Medulla oblongata (tissue), 1 donor: Measurements from ENCODE around the gene RNF225.
"Not testable (repeated sequence)": the region's sequence is repeated elsewhere in the genome, so short reads cannot be mapped to it uniquely, and the experiment has no call there.

ENCODE experiments used
- DNase-seq: peaks from one replicate; pipeline ENCODE4 v3.0.0-alpha.2; 2015; ENCODE audit errors: extremely low spot score

Gene RNF225

DNA sequence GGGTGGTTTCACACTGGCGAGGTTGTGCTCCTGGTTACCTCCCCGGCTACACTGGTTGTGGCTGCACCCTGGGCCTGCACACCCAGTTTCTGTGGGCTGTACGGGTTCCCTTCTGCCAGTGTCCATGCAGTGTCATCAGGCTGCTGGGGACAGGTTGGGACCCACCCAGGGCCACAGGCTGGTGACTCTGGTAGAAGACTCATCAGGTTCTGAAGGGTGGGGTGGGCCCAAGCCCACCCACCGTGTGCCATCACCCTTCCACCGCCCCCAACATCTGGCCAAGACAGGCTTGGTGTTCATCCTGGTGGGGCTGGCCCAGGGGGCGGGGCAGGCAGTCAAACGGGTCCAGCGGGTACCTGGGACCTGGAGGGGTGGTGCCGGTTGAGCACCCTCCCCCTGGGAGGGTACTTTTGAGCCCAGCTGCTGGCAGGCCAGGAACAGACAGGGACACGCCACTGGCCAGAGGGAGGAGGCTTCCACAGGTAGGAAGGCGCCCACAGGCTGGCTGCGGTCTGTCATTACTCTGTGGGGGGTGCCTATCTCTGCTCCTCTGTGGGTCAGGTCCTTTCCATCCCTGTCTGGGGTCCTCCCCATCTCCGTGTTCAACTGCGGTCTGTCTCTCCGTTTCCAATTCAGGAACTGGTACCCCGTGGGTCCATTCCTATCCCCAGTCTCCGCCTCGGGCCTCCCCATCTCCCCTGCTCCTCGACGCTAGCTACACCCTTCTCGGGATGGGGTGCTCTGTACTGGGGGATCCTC is at the start of gene RNF225:
Gene RNF225 (plus strand): TSS at position 437 of the 759 bp plus-strand sequence. CDS start 434 bp downstream, outside the sequence.
- no peak for DNase-seq

DNA sequence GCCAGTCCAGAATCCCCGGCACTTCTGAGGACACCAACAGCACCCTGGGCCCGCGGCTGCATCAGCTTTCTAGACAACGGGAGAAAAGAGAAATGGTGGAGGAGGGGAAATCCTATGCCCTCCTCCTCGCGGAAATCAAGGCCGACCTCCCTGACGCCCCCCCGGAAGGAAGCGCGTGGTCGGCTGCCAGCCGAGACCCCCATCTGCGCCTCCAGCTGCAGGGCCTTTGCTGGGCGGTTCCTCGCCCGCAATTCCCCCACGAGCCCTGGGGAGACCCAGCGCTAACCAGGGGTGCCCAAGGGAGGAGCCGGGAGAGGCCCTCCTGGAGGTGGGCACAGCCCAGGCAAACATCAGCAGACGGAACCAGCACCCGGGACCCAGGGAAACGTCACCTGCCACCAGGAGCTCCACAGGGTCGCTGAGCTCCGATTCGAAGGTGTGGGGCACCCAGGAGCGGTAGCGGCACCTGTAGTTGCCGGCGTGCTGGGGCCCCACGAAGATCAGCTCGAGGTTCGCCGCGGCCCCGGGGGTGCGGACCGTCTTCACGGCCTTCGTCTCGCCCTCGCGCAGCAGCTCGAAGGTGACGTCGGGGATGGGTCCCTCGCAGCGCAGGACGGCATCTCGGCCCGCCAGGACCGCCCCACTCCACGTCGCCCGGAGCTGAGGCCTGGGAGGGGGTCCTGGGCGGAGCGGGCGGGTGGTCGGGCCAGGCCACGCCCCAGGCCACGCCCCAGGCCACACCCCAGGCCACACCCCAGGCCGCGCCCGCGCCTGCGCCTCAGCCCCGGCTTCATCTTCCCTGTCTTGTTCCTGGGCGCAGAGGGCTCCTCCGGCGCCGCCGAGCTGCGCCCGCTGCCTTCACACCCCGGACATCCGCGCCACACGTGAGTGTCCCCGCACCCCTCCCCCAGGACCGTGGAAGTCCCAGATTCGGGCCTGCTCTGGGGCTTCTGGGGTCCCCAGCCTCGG is 48.2 kb upstream of the RNF225 start:
- DNase-seq, result peak; percentile 67

DNA sequence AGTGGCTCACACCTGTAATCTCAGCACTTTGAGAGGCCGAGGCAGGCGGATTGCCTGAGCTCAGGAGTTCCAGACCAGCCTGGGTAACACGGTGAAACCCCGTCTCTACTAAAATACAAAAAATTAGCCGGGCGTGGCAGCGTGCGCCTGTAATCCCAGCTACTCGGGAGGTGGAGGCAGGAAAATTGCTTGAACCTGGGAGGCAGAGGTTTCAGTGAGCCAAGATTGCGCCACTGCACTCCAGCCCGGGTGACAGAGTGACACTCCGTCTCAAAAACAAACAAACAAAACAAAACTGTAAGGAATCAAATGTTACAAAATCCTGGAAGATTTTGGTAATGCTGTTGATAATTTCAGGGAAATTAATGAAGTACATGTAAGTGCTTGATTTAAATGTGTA is 47.4 kb upstream of the RNF225 start:
- DNase-seq, result not testable (repeated sequence)

DNA sequence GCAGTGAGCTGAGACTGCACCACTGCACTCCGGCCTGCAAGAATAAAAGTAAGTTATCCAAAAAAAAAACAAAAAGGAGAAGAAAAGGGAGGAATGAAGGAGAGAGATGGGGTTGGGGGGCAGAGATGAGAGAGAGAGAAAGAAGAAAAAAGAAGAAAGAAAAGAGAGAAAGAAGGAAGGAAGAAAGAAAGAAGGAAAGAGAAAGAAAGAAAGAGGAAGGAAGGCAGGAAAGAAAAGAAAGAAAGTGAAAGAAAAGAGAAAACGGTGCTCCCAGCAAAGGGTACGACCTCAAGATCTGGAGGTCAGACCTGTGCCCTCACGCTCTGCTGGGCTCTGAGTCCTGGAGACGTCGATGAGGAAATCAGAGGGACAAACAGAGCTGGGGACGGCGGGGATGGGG is 45.9 kb upstream of the RNF225 start:
- no peak for DNase-seq

DNA sequence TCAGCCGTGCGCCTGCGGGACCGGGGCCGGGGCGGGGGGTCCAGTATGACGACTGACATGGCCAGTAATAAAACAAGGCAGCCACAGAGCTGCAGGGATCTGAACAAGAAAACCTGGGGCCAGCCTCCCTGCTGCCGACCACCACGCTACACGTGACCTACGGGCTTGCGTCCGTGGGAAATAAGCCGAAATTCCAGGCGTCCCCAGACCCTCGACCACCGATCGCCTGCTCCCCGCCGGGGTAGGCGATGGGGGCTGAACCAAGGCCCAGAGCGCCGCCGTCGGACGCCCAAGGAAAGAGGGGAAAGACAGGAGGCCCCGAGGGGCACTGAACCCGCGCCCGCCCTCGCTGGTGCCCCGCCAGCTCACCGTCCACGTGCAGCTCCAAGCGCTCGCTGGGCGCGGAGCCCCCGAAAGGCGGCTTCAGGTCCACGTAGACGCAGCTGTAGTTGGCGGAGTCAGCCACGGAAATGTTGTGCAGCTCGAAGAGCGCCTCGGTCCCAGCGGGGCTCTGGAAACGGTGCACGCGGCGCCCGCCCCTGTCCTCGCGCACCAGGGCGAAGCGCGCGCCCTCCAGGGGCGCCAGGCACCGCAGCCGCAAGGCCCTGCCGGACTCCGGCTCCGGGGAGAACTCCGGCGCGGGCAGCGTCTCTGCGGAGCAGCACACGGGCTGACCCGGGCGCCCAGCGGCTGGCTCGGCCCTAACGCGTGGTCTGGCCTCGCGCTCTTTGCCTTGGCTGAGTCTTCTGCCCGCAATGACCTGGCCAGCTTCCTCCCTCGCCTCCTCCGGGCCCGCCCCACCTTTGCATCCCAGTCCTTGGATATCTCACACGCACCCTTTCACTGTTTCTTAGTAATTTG is 45.2 kb upstream of the RNF225 start:
- no peak for DNase-seq

DNA sequence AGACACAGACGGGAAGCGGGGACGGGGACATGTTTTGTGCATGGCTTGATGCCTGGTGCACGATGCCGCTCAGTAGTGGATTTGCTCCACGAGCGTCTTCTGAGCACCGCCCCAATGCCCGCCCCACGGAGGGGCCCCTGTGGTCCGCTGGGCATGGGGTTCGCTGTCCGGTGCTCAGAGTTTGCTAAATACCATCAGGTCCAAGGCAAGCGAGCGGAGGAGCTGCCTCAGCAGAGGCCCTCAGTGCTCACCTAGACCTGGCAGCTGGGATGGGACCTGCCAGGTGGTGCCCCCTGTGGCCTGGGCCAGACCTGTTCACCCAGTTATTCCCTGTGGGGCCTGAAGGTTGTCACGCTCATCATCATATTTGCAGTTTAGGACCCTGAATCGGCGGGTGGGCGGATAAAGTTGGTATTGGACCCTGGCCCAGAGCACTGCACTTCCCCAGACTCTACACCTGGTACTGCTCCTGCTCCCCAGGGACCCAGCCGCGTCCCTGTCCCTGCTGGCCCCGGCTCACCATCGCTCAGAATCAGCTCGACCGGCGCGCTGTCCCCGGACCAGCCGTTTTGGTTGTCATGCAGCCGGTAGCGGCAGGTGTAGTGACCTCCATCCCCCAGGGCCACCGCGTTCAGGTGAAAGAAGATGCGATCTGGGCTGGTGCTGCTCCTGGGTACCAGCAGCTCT is 44.4 kb upstream of the RNF225 start:
- no peak for DNase-seq

DNA sequence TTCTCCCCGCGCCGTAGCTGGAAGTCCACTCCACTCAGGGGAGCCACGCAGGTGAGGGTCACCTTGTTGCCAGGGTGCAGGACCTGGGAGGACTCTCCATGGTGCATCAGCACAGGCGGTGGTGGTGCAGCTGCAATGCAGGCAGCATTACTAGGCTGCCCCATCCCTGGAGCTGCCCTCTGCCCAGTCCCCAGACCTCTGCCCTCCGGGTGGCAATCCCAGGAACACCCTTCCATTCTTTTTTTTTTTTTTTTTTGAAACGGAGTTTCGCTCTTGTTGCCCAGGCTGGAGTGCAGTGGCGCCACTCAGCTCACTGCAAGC is 43.9 kb upstream of the RNF225 start:
- no peak for DNase-seq

DNA sequence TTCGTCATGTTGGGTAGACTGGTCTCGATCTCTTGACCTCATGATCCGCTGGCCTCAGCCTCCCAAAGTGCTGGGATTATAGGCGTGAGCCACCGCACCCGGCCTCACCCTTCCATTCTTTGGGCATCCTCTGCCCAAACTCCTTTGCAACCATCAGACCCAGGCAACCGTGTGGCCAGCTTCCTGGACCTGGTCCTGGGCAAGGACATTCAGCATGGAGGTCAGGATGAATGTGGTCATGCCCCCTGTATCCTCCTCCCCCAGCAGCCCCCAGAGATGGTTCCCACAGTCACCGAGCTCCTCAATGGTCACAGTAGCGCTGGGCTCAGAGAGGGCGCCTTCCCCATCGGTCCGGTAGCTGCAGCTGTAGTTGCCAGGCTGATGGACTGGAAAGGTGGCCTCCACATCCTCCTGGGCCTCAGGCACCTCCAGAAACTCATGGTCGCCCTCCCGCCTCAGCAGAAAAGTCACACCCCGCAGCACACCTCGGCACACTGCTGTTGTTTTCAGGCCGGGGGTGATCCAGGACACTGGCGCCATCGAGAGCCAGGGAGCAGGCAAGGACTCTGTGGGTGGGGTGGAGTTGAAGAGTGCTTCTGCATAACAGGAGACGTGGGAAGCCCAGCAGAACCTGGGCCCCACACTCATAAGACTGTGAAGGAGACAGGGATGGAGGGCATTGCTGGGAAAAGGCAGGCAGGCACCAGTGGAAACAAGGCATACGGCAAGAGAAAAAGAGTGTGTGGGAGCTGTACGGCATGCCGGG is 43.3 kb upstream of the RNF225 start:
- no peak for DNase-seq

DNA sequence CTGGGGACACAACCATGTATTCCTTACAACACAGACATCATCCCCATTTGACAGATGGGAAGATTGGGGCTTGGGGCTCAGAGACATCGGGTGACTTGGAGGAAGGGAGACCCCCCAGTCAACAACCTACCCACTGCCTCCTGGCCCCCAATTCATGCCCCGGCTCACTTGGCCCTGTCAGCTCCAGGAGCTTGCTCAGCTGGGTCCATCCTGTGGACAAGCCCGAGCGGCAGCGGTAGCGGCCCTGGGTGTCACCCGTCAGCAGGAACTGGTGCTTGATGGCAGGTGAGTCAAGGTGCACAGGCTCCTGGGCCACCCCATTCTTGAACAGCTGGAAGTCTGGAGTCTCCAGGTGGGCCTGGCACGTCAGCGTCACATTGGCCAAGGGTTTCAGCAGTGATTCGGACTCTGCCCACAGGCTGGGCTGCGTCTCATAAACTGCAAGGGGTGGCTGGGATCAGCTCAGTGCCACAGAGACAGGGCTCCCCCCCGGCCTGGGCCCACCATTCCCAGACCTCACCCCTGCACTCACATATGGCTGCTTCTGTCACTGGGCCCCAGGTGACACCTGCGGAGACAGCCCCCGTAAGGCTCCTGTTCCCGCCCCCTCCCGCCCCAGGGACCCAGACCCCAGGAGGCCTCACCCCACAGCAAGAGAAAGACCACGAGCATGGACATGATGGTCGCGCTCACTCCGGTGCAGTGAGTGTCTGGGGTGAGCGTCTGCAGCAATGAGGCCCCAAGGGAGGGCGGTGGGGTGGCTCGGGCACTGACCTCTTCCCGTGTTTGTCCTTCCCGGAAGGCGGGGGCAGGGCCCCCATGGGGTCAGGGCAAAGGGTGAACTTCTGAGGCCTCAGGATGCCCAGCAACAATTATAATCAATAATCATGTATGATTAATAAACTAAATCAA is 42.4 kb upstream of the RNF225 start, which contains the start of gene A1BG:
Gene A1BG (minus strand): TSS at position 733 of the 912 bp plus-strand sequence. CDS start 55 bp downstream, at position 678.
- no peak for DNase-seq

DNA sequence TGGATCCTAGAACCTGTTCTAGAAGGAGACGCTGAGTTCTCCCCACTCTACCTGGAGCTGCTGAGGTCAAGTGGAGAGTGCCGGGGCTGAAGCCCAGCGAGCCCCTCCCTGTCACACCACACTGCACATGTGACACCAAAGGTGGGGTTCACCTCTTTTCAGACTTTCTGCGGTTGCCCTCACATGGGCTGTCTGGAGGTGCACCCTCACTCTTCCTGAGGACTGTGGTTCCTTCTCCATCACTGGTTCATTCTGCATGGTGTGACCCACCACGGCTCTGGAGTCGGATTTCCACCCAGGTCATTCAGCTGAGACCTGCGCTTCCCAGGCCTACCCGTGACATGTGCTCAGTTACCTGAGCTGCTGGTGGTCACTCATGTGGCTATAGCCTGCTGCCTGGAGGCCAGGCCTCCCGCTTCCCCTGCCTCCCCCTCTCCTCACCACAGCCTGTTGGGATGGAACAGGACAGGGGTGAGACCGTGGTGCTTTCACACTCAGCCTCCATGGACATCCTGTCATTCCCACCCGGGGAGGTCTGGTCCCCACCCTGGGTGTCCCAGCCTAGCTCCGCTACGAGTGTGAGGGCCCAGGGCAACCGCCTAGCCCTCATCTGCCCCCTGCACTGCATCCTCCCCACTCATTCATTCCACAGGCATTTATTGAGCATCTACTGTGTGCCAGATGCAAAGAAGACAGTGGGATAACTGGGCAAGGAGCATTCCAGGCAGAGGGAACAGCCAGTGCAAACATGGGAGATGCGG is 41.6 kb upstream of the RNF225 start:
- no peak for DNase-seq

DNA sequence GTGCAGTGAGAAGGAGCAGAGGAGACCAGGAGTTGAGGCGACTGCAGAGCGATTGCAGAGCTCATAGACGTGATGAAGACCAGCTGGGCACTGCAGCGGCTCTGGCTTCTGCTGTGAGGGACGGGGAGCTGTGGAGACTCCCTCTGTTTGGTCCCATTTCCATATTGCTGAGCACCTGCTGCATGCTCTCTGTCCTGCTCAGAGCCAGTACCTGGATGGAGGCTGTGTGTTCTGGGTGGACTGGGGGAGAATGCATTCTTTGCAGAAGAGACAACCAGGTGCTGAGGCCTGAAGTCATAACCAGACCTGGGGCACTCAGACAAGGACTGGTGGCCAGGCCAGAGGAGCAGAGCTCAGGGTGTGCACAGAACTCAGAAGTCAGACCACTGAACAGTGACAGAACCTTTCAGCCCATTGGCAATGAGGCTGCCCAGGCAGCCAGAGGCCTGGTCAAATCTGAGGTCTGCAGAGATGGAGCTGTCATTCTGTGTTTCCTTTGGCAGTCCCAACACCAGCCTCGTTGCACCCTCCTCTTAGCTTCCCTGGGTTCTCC is 40.9 kb upstream of the RNF225 start:
- no peak for DNase-seq

DNA sequence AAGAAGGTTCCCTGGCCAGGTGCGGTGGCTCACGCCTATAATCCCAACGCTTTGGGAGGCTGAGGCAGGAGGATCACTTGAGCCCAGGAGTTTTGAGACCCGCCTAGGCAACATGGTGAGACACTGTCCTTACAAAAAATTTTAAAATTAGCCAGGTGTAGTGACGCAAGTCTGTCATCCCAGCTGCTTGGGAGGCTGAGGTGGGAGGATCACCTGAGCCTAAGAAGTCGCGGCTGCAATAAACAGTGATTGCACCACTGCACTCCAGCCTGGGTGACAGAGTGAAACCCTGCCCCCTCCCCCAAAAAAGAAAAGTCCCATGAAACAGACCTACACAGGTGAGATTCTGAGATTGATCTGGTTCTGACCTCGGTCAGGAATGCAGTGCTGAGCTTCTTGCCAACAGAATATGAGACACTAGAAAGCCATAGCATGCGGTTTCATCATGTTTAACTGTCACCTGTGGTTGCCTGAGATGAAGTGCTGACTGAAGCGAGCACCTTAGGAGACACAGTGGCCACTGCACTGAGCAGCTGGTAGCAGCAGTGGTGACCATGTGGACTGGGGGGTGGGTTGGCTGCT is 40.1 kb upstream of the RNF225 start:
- DNase-seq, result no peak

DNA sequence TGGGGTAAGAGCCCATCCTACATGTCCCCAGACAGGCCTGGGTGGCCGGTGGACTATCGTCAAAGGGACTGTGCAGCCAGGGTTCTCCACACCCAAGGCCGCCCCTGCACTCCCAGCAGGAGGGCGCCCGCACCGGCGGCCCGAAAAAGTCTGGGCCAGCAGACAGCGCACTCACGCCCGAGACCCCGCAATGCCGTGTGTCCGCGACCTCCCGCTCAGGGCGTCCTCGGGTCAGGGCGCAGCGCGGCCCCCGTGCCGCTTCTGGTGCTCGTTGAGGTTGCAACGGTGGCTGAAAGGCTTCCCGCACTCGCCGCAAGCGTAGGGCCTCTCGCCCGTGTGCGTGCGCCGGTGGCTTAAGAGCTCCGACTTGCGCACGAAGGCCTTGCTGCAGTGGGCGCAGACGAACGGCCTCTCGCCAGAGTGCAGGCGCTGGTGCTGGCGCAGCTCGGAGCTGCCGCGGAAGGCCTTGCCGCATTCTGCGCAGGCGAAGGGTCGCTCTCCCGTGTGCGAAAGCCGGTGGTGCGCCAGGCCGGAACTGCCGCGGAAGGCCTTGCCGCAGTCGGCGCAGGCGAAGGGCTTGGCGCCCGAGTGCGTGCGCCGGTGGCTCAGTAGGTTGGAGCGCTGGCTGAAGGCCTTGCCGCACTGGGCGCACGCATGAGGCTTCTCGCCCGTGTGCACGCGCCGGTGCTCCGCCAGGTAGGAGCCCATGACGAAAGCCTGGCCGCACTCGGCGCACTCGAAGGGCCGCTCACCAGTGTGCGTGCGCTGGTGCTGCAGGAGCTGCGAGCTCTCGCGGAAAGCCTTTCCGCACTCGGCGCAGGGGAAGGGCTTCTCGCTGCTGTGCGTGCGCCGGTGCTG is 39.3 kb upstream of the RNF225 start:
- no peak for DNase-seq

DNA sequence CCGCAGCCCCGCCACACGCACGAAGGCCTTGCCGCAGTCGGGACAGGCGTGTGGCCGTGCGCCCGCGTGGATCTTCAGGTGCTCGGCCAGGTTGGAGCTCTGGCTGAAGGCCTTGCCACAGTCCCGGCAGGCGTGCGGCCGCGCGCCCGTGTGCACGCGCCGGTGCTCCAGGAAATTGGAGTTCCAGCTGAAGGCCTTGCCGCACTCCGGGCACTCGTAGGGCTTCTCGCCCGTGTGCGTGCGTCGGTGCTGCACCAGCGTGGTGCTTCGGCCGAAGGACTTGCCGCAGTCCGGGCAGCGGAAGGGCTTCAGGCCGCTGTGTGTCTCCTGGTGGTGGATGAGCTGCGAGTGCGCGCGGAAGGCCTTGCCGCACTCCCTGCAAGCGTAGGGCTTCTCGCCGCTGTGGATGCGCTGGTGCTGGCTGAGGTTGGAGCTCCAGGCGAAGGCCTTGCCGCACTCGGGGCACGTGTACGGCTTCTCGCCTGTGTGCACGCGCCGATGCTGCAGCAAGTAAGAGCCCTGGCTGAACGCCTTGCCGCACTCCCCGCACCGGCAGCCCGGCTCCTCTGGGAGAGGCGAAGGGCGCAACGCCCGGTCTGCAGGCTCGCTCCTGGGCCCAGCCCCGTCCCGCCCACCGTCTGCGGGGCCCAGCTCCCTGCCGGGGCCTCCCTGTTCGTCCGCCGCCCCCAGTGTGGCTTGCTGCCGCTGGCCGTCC is 38.5 kb upstream of the RNF225 start:
- DNase-seq, result no peak

DNA sequence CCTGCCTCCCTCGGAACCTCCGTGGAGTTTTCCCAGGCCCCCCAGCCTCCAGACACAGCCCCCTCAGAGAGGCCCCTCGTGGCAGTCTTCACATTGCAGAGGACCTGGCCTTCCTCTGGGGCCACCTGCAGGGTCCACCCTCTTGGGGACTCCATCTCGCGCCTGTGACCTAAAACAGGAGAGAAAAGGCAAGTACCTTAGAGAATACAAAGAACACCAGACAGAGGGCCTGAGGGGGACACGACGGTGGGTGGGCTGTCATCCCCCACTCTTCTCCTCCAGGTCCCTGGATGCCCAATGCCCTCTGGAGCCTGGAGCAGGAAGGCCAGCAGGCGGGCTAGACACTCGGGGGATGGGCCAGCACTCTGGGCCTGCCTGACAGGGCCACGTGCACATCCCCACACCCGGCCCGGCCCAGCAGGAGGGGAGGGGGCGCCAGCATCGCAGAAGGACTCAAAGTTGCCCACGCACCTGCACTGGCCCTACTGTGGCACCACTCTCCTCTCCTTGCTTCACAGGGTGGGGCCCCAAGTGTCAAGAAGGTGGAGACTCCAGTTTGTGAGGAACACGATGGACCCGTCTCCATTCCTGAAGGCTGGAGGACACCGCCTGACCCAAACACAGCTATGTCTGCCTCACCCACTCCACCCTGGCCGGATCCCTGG is 37.8 kb upstream of the RNF225 start:
- no peak for DNase-seq

DNA sequence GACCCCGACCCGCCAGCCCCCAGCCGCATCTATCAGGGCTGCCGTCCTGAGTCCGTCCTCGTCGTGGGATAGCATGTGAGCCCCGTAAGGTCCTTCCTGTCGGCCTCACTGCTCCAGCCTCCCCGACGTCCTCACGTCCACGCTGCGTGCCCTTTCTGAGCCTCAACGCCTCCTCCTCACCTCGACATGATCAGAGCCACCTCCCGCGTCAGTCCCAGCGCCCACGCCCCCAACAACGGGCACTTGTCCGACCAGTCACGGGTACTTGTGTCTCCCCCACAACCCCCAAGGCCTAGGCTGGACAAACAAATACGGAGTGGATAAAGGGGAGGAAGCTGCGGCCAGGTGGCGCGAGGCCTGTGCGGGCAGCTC is 33.6 kb upstream of the RNF225 start:
- no peak for DNase-seq
